AG04450 (cell line): ENCODE results near the gene ZMYM2. TPM values are rescaled to one million over a fixed set of nuclear protein-coding genes. Genes with fewer than 3 reads are reported as not detected.

Experiments used
- CTCF ChIA-PET: fragments of 300-600, 350-600 bp; formaldehyde crosslinking; extraction: SDS; loops from one replicate; lab custom pipeline; 2022; ENCODE audit warnings: antibody characterized with exemption, inconsistent platforms; lab: Charles Lee
- POLR2A ChIA-PET: fragments of 350-600 bp; formaldehyde crosslinking; extraction: SDS; loops from one replicate; lab custom pipeline; 2021; ENCODE audit warnings: antibody characterized with exemption, inconsistent platforms; lab: Yijun Ruan, JAX
- DNase-seq: peaks from one replicate; pipeline ENCODE4 v3.0.0-alpha.2; 2011; ENCODE audit warnings: low read depth, low spot score
- H3K27ac ChIP-seq: one replicate; pipeline ENCODE4 v1.5.1; 2012; ENCODE audit warnings: low read depth, low read length, control low read depth
- H3K27me3 ChIP-seq: one replicate; pipeline ENCODE4 v1.6.0; 2012; ENCODE audit warnings: low read length; ENCODE audit not compliant: control insufficient read depth, insufficient read depth
- H3K4me3 ChIP-seq: 2 replicates; pipeline ENCODE4 v1.5.1; 2011; ENCODE audit warnings: mild to moderate bottlenecking, low read depth, low read length, control low read depth
- H3K9me3 ChIP-seq: 2 replicates; pipeline ENCODE4 v1.5.1; 2012; ENCODE audit warnings: low read length; ENCODE audit not compliant: control insufficient read depth, insufficient read depth
- polyA plus RNA-seq: library from polyadenylated mRNA; depleted of rRNA; stranded (reverse); fragments of >200 nt; gene quantifications from 2 replicates; pipeline ENCODE4 v1.2.3, GENCODE V29; 2011
- TF ChIP-seq, protein P1 (sequence below): IDR thresholded peaks from 2 replicates; pipeline ENCODE4 v1.5.1; 2011; ENCODE audit warnings: low read depth, low read length, control low read depth, inconsistent platforms

Gene ZMYM2
- polyA plus RNA-seq, 1 experiment = 46.1 TPM

DNA sequence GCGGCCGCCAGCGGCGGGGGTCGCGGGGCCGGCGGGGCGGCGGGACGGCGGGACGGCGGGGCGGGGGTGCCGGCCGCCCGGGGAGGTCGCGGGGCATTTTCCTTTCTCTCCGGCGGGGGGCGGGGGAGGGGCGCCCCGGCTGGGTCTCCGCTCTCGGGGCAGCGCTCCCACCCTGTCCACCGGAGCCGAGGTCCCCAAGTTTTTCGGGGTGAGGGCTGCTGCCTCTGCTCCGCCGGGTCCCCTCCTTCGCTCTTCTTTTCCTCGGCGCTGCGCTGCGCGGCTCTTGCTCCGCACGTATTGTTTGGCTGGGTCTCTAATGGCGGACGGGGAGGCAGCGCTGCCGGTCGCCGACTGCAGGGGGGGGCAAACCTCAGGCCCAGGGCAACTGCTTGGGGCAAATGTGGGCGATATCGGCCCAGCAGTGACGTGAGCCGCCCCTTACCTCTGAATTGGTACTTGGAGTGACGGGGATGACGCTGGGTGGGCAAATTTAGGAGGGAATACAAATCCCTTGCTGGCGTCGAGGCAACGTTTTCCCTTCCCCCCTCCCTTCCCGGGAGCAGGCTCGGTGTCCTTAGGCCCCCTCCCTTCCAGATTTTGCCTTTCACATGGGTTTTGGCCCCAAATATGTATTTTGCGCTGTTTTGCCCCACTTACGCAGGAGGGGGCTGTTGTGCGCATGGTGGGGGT is 759 bp downstream of the ZMYM2 start:
- Histone ChIP-seq H3K9me3 (no peaks in the 10 kb centered on the region; the same call in 1 of the 2 replicates), H3K4me3 (peak overlapping the region; percentile 91), H3K27me3 (no peaks in the 10 kb centered on the region), H3K27ac (peak overlapping the region; percentile 90)
- no peak for DNase-seq
- TF ChIP-seq, protein P1, sequence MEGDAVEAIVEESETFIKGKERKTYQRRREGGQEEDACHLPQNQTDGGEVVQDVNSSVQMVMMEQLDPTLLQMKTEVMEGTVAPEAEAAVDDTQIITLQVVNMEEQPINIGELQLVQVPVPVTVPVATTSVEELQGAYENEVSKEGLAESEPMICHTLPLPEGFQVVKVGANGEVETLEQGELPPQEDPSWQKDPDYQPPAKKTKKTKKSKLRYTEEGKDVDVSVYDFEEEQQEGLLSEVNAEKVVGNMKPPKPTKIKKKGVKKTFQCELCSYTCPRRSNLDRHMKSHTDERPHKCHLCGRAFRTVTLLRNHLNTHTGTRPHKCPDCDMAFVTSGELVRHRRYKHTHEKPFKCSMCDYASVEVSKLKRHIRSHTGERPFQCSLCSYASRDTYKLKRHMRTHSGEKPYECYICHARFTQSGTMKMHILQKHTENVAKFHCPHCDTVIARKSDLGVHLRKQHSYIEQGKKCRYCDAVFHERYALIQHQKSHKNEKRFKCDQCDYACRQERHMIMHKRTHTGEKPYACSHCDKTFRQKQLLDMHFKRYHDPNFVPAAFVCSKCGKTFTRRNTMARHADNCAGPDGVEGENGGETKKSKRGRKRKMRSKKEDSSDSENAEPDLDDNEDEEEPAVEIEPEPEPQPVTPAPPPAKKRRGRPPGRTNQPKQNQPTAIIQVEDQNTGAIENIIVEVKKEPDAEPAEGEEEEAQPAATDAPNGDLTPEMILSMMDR = 0 out of 2 replicates have a peak, but pooled peaks have one; percentile 22
- ChIA-PET POLR2A (no interaction called here), CTCF (interaction anchor here (0.6 to 1.0 kb wide), 11 partner anchors 9 to 118 kb away, joined by 3 to 6 read pairs (median 4); no protein-coding TSS in a partner anchor)

DNA sequence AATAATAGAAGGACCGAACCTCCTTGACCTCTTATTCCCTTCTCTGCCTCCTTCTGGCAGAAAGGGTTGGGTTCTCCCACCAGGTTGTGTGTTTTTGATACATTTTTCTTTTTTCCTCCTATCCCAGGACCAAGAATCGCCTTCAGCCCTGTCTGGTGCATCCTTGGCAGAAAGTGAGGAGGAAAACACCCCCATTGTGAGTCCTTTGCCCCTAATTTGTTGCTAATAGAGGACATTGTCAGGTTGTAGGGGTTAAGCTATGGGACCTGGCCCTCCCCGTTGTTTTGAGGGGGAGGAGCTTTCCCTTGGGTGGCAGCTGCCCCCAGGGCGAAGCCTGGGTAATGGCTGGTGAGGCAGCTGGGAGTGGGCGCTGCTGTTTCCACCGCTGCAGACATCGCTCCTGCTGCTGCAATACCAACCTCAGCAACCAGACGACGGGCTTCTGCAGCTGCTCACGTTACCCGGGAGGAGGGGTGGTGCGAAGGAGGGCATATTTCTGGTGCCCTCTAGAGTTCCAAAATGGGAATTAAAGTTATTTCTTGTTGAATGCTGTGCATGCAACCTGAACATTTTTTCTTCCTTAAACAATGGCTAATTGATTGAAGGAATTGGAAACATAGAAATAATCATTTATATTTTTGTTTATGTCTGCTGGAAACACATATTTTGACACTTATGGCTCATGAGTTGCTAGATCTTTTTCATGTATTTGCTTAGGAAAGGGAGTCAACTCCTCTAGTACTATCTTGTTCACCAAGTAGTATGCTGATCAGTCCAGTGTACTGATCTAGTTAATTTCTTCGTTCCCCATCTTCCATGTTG is 1.5 kb downstream of the ZMYM2 start:
- TF ChIP-seq, protein P1 = peak; percentile 96
- peak; percentile 78 for DNase-seq
- Histone ChIP-seq H3K4me3 (peak overlapping the region; percentile 91), H3K27ac (peak overlapping the region; percentile 90), H3K9me3 (no peaks in the 10 kb centered on the region; the same call in 1 of the 2 replicates), H3K27me3 (no peaks in the 10 kb centered on the region)
- POLR2A ChIA-PET = interaction anchor here (0.5 to 0.7 kb wide), 2 partner anchors 96 to 304 kb away, joined by 4 to 6 read pairs; partner anchors contain the start of gene ZMYM5
- CTCF ChIA-PET = interaction anchor here (0.6 to 1.0 kb wide), 11 partner anchors 8 to 118 kb away, joined by 3 to 6 read pairs (median 4); no protein-coding TSS in a partner anchor

DNA sequence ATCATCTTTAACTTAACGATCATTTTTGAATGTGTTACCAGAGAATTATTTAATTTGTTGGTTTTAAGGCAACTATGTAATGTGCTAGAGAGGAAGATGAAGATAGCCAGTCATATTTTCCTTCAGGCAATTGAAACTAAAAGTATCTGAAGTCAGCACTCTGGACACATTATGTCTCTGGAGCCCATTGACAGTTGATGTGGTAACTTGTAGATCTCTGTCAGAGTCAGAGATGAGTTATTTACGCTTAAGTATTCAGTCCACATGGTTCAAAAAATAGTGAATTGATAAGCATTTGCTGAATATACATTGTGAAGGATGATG is 2.1 kb downstream of the ZMYM2 start:
- Histone ChIP-seq H3K27me3 (no peaks in the 10 kb centered on the region), H3K27ac (no peak overlapping the region), H3K4me3 (peak overlapping the region; percentile 91), H3K9me3 (no peaks in the 10 kb centered on the region; the same call in 1 of the 2 replicates)
- TF ChIP-seq, protein P1 = no peak
- ChIA-PET CTCF (interaction anchor here (0.9 kb wide), 1 partner anchor 46 kb away, joined by 4 read pairs; no protein-coding TSS in a partner anchor), POLR2A (interaction anchor here (0.5 to 0.7 kb wide), 2 partner anchors 97 to 305 kb away, joined by 4 to 6 read pairs; partner anchors contain the start of gene ZMYM5)
- DNase-seq = no peak

DNA sequence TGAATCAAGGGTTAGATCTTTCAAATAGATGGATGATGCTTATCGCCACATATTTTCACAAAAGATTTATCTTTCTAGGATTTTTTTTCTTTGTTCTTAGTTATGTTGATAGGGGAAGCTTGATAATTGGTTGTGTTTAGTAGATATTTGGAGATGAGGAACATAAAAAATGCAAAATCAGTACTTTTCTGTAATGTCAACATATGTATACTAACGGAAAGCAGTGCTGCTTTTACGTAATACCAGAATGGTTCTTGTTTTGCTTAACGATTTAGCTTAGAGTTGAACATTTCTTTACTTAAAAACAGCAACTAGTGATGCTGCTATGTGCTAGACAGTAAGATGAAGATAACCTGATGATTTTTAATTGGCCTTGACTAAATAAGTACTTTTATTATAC is 3.0 kb downstream of the ZMYM2 start:
- TF ChIP-seq, protein P1 = no peak
- H3K27me3 ChIP-seq = no peaks in the 10 kb centered on the region
- no peak for DNase-seq
- ChIA-PET CTCF (interaction anchor here (0.7 to 1.1 kb wide), 3 partner anchors 10 to 97 kb away, joined by 3 read pairs; no protein-coding TSS in a partner anchor), POLR2A (no interaction called here)
- H3K4me3 ChIP-seq = peak overlapping the region; percentile 37
- no peaks in the 10 kb centered on the region; the same call in 1 of the 2 replicates for H3K9me3 ChIP-seq
- no peak overlapping the region for H3K27ac ChIP-seq
